GM21381 (cell line): ENCODE data around the gene TSSK6.
A peak's percentile ranks its signal among the peaks of the same experiment; 100 is the strongest.

ENCODE experiments used
- ATAC-seq: cut with Tn5 transposase; IDR thresholded peaks from one replicate; pipeline ENCODE4 v1.9.1; 2021; ENCODE audit warnings: mild to moderate bottlenecking, moderate library complexity; ENCODE audit not compliant: unreplicated experiment

The TSSK6 gene

DNA sequence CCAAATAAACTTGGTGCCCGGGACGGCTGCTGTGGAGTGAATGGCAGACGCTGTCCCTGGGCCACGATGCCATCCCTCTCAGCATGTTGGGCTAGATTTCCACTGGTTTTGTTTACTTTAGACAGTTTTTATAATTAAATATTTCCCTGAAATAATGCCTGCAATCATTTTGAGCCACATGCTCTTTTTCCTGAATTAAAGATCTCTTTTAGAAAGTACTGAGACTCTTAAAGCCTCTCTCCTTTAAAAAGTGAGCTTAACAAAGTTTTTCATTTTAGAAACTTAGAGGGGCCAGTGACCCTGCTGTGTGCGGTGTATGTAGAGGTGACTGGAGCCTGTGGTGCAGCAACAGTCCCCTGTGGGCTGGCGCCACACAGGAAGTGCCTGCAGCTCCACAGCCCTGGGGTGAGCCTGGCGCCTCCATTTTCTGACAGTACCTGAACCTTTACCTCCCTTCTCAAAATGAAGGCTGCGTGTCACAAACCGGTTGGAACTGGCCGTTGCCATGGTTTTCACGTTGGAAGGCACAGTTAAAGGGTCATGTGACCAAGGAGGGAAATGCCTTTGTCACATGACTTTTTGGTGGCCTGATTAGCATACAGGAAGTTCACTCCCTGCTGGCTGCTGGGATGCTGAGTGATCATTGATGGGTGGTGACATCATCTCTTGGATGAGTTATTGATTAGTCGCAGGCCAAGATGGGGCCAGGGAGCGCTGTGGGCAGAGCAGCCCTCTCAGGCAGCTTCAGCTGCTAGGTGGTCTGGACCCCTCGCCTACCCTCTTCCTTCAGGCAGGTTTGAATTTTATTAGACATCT, 26.3 kb downstream of the TSSK6 start:
- ATAC-seq: peak; percentile 53

DNA sequence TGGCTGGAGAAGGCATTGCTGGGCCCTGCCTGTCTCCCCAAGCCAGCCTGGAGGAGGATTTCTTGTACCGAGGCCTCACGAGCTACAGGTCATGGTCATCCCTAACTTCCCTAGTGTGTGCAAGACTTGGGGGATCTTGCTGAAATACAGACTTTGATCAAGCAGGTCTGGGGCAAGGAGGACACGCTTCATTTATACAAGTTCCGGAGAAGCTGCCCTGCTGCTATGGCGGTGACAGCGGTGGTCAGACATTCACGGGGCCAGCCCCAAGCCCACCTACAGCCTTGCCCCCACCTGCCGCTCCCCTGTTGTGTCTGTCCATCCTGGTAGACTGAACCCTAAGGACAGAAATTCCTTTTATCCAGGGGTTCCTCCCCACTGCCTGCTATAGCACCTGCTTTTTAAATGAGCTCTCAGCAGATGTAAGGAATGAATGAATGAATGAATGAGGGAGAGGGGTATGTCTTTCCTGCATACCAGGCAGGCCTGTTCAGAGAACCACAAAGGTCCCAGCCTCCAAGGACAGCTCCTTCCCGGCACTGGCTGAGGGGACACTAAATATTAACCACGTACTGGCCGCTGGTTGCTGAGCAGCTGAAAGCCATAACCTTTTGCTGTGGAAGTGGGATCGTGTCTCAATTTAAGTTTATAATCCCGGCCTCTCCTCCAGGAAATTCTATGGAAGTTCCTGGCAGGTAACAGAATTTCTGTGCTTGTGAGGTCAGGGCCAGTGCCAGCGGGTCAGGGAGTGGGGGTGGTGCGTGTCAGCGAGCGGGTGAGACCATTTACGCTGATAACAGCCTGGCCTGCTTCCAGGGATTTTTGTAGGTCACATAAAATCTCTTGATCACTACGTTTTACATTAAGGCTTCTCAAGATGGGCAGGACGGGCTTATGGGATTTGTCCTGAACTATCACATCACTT, 27.1 kb downstream of the TSSK6 start:
- no peak for ATAC-seq

DNA sequence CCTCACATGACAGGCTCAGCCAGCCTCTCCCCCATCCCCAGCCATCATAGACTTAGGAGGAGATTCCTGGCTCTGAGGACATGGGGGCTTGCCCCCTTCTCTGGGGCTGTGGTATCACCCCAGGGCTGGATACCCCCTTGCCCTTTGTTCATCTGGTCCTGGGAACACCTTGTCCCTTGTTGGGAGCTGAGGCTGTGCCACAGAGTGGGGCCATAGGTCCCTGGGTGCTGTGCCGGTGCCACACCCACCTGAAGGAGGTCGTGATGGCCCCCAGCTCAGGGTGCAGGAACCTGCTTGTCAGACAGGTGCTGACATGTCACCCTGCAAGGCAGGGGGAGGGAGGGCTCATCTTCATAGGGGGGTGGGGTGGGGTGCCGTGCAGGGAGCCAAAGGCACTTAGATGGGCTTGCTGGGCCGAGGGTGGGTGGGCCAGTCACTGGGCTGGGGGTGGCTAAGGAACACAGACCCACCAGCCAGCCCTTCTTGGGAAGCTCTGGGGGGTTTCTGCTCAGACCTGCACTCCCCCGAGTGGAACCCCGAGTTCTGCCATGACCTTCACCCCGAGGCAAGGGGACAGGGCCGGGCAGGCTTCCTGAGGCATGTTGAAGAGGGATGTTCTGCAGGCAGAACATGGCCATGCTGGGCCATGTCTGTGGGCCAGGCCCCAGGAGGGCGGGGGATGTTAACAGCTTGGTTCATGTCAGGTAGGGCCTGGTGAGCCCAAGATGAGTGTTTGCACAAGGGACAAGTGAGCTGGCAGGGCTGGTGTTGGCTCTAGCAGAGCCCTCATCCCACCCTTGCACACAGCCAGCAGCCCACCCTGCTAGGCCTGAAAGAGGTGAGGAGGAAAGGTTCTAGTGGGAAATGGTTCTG, 28.0 kb downstream of the TSSK6 start:
- ATAC-seq: no peak

DNA sequence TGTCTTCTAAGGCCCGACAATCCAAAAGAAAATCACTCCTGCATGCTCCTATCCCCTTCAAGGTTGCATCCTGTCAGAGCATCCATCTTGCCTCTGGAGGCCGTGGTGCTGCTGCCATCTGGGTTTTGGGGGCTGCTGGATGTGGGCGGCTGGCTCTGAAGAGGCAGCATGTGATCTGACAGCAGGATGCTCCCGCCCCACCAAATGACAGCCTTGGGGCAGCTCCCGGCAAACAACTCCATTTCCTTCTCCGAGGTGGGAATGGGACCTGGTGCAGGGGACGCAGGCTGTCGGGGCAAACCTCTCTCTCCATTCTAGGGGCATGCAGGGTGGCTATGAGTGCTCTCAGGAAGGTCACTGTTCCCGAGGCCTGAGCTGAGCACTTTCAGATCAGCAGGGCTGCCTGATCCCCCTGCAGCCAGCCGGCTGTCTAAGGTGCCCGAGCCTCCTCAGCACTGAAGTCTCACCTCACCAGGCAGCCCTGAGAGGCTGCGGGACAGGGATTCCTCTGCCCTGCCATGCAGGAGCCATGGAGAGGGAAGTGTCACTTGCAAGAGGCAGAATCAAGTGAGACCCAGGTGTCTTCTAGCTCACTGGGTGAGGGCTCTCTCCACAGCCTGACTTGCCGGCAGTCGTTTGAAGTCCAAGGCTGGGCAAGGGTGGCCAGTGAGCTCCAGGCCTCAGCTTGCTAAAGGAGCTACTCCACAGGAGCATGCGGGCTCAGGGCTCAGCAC, 28.8 kb downstream of the TSSK6 start:
- ATAC-seq: no peak

DNA sequence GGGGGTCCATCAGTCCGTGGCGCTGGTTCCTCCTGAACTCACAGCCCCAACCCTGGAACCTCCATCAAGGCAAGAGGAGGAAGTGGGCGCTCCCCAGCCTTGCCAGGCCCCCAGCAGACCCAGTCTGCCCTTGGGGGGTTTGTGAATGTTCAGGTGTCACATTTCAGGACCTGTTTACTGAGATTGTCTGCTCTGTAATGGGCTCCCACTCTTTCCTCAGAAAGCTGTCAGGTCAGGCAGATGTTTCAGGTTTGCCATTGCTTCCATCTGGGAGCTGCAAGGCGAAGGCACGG, 29.4 kb downstream of the TSSK6 start:
- no peak for ATAC-seq

DNA sequence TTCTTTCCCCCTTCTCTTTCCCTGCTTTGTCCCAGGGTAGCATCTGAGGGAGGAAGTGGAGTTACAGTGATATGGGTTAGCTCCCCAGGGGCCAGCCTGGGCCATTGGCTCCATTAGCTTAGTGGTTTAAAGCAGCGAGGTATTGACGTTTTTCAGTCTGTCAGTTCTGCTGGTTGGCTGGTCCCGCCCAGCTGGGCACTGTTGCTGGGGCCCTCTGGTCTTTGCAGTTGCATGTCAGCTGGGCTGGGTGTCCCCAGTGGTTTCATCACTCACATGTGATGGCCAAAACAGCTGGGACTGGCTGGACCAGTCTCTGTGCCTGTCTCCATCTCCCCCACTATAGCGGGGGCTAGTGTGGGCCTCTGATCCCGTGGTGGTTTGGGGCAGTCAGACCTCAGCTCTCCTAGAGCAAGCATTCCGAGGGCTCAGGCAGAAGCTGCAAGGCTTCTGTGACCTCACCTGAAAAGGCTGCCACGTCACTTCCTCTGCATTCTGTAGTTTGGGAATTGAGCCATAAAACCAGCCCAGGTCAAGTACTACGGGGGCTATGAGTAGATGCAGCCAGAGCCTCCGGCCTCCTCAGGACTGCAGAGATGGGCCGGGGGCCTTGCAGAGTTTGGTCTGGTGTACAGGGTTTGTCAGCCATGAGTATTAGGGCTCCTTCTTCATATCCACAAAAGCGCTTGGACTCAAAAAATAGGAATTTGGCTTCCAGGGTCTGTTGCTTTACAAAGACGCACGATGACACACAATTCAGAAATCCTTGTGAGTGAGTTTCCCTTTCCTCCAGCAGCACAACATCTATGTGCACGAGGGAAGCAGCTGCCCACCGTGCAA, 30.0 kb downstream of the TSSK6 start:
- ATAC-seq: no peak

DNA sequence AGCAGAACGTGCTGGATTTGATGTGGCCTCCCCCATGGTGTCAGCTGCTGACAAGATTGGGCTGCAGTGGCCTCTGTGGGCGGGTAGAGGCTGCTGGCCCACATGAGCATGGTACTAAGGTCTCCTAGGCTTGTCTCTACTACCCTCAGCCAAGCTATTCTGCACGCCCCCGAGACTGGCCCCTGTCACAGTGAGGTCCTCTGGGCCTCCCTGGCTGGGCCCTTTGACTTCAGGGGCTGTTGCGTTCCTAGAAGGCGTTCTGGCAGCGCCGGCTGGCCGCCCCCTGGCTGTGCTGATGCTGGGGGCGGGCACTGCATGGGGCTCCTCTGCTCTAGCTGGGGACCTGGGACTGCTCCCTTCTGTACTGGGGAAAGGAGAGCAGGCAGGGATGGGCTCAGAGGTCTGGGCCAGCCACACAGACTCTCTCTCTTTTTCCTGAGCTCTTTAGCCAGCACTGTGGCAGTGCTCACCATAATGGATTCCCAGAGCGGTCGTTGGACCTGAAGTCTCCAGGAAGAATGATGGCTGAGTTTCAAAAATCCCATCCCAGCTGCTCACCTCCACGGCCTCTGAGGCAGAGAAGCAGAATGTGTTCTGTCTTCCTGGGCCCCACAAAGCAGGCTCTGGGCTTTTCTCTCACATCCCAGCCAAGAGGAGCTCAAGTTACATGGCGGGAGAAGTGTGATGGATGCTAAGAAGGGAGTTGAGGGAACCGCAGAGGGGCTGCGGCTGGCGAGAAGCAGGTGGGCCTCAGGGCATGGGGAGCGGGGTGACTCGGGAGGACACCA, 32.3 kb downstream of the TSSK6 start:
- no peak for ATAC-seq

DNA sequence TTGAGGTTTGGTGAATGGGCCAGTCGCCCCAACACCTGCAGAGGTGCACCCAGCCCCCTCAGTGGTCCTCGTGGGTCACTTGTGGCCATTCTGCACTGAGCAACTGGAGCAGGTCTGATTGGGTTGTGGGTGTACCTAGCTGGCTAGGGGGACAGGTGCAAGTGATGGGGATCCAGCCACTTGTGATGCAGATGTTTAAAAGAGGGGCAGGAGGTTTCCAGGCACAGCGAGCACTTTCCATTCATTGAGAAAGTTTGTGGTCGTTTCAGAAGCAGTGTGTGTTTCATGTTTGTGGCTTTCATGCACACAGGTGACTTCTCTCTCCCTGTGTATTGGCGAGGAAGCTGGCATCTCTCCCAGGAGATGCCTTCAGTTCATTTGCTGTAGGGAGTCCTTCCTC, 34.7 kb downstream of the TSSK6 start:
- no peak for ATAC-seq

DNA sequence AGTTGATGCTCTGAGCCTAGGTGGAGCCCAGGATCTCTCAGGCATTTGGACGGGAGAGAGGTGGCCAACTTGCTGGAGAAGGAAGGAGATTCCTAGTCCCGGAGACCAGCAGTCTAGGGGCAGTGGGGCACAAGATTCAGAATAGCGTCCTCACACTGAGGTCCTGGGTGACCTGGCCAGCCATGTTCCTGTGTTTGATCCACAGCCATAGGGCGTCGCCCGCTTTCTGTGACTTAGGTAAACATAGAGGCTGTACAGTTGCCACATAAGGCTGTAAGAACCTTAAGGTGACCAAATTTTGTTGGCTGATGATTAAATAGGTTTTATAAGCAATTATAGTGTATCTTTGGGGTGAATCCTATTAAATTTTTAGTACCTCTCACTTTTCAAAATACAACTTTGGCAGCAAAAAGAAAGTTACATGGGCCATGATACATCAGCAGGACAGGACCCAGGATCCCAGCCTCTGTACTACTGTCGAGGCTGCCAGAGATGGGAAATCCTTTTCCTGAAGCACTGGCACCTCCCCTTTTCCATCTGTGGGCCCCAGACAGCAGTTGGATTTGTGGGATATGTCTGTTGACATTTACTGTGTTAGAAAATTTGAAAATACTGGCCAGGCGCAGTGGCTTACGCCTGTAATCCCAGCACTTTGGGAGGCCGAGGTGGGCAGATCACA, 37.5 kb downstream of the TSSK6 start:
- no peak for ATAC-seq

DNA sequence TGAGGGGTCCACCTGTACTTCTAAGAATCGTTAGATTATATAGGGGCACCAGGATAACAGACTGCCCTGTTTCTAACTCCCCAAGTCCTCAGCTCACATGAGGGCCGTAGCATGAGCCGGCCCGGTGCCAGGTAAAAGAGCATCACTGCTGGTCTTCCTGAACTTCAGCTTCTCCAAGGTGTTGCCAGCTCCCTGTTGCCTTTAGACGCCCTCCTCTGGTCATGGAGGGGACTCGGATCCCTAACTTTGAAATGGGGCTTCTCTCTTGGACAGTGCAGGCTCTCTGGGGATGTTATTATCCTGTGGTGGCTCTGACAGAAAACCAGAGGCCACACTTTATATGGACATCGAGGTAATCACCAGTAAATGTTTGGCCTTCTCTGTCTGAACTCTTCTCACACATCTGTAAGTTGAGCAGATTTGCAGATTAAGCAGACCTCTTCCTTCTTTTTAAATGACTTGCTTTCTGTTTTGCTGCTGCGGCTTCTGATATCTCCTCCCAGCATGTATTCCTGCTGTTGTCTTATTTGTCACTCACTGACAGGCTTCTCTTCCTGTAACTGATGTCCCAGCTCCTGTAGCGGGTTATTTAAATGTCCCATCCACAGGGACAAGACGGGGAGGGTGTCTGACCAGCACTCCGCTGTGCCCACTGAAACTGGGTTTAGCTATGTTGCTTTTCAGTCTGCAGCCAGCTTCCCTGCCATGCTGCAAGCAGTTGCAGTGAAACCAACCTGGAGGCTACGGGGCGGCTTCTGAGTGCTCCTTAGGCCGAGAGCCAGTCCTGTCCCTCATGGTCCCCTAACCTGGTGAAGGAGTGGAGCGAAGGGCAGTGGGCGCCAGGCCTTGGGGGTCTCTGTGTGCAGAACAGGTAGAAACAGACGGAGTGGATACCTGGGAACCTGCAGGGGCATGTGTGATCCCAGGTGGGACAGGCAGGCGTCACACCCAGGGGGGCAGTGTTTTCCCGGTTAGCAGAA, 39.2 kb downstream of the TSSK6 start:
- ATAC-seq: no peak

DNA sequence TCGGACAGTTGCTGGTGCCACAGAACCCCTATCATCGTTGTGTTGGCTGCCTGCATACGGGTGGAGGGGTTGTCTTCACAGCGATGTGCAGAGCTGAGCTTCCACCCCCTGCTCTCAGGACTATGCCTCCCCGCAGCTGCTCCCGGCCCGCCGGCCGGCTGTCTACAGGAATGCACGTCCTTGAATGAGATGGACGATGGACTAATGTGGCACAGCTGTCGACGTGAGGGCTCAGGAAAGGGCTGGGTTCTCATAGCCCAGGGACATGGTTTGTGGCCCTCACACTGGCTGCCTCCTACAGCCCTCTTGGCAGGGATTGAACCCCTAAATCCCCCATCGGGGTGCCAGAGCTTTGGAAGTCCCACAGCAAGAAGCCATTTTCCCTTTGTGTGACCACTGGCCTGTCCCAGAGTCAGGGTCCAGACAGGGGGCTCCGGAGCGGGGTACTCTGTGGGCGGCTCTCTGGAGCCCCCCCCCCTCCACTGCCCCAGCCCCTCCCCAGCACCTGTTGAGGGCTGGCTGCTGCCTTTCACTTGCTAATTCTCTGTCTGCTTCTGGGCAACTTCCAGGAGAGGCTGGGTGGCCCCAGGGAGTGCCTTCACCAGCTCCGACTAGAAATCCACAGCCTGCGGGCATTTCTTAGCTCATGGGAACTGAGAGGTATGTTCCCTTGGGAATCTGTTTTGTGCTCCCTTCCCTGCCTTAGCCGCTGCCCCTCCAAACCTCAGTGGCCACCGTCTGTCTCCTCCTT, 40.2 kb downstream of the TSSK6 start:
- ATAC-seq: no peak

DNA sequence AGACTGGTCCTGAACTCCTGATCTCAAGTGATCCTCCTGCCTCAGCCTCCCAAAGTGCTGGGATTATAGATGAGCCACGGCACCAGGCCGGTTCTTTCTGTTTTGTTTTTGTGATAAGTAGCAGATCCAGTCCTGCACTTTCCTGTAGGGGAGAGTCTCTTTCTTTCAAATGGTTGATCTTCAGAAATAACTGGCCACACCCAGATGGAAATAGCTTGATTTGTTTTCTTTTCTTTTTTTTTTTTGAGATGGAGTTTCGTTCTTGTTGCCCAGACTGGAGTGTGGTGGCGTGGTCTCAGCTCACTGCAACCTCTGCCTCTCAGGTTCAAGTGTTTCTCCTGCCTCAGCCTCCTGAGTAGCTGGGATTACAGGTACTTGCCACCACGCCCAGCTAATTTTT, 43.2 kb downstream of the TSSK6 start:
- peak; percentile 29 for ATAC-seq

DNA sequence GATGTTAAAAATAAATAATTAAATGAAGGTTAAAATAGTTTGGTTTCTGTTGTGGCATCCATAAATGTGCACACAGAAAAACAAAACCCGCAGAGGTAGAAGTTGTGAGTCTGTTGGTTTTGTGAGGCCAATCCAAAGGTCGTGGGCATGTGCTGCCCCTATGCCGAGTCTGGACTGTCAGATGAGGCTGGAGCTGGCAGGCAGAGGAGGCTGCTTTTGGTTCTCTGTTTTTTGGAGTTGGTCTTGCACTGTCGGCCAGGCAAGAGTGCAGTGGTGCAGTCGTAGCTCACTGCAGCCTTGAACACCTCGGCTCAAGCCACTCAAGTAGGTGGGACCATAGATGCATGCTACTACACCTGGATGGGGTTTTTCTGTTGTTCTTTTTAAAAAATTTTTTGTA, 43.7 kb downstream of the TSSK6 start:
- ATAC-seq: peak; percentile 35

DNA sequence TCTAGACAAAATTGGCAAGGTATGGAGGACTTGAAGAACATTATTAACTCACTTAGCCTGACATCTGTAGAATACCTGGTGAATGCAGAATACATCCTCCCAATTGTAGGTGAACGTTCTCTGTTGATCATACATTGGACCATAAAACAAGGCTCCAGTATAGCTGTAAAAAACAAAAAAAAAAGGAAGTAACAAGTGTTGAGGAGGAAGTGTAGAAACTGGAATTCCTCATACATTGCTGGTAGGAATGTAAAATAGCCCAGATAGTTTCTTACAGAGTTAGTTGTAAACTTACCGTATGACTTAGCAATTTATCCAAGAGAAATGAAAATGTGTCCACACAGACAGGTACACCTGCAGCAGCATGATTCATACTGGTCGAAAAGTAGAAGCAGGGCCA, 44.8 kb downstream of the TSSK6 start:
- no peak for ATAC-seq

DNA sequence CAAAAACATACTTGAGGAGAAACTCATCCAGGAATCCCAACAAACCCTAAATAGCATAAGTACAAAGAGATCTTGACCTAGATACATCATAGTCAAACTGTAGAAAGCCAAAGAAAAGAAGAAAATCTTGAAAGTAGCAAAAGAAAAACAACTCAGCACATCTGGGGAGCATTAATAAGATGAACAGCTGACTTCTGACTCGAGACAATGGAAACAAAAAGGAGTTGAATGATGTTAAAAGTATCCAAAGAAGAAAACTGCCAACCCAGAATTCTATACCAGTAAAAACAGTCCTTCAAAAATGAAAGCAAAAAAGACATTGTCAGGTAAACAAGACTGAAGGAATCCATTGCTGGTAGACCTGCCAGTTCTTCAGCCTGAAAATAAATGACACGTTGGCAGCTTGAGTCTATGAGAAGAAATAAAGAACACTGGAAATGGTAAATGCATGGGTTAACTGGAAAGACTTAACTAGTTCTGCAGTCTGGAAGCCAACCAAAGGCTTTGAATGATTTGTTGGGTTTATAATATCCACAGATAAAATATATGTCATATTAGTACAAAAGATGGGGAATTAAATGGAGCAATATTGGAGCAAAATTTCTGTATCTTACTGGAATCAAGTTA, 46.8 kb downstream of the TSSK6 start:
- no peak for ATAC-seq

DNA sequence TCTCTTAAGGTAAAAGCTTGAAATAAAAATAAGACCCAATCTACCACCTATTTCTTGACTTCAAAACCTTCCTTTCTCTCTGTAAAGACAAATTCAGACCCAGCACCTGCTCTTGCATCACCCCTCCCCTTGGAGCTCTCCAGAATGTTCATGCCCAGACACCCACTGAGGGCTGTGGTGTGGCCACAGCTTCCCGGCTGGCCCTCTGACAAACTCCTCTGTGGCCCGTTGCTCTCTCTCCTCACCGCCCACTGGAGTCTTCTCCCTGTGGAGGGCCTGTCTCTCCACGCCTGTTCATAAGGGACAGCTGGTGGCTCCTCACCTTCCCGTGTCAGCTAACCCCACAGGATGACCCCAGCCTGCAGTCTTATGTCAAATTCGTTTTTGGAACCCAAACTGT, 49.1 kb downstream of the TSSK6 start:
- ATAC-seq: no peak
